ENCODE measurements around the gene INHBB.

The INHBB gene

DNA sequence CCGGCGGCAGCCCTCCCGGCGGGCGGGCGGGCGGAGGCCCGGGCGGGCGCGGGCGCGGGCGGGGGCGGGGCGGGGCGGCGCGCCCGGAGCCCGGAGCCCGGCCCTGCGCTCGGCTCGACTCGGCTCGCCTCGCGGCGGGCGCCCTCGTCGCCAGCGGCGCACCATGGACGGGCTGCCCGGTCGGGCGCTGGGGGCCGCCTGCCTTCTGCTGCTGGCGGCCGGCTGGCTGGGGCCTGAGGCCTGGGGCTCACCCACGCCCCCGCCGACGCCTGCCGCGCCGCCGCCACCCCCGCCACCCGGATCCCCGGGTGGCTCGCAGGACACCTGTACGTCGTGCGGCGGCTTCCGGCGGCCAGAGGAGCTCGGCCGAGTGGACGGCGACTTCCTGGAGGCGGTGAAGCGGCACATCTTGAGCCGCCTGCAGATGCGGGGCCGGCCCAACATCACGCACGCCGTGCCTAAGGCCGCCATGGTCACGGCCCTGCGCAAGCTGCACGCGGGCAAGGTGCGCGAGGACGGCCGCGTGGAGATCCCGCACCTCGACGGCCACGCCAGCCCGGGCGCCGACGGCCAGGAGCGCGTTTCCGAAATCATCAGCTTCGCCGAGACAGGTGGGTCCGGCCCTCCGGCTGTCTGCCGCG is at the start of gene INHBB:
Gene INHBB, plus strand, starts transcription at position 111 of the 641 bp plus-strand sequence. Its CDS starts 53 bp downstream, at position 164.
- peaks cover 66% of the 10 kb centered on the region for H3K27me3 ChIP-seq (ENCODE audit: insufficient read depth, low read length)
- peaks cover 39% of the 10 kb centered on the region for H3K4me1 ChIP-seq (ENCODE audit: insufficient read depth, low read length)
- H3K9me3 ChIP-seq (ENCODE audit: low read length): no peaks in the 10 kb centered on the region
- H2AFZ ChIP-seq (ENCODE audit: low read depth, low read length): peak within 1 kb of the TSS; percentile 10
- peak within 1 kb of the TSS; percentile 32 for H3K4me3 ChIP-seq (ENCODE audit: low read length)
- no peaks in the 10 kb centered on the region for H3K36me3 ChIP-seq (ENCODE audit: insufficient read depth, low read length)

DNA sequence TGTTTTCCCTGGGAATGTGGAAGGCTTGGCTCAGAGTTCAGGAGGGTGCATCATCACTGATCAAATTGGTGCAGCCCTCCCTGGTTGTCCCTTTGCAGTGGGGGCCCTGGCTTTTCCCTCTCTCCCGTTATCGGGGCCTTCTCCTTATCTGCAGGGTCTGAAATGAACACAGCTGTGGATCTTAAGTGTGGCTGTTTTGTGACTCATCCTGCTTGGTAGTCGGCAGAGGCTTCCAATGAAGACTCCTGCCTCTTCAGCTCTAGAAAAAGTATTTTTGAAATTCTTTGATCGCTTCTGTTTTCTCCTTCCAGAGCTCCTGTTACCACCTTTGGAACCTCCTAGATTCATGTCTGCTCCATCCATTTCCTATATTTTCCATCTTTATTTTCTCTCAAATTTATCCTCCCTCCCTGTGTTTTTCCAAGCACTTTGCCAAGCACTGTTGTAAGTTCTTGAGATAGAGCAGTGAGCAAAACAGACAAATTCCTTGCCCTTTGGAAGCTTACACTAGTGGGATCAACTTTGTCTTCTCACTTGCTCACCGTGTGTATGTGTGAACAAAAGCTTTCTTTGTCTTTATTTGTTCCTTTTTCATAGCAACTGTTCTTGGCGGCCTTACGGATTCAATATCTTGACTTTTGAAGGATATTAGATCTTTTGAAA is 47.6 kb upstream of the INHBB start:
- Histone ChIP-seq H3K9me3 (ENCODE audit: low read length) (peaks cover 4% of the 10 kb centered on the region), H3K36me3 (ENCODE audit: insufficient read depth, low read length) (no peaks in the 10 kb centered on the region), H3K4me1 (ENCODE audit: insufficient read depth, low read length) (peaks cover 8% of the 10 kb centered on the region), H3K27me3 (ENCODE audit: insufficient read depth, low read length) (no peaks in the 10 kb centered on the region), H3K4me3 (ENCODE audit: low read length) (no peak overlapping the region), H2AFZ (ENCODE audit: low read depth, low read length) (no peak overlapping the region)

DNA sequence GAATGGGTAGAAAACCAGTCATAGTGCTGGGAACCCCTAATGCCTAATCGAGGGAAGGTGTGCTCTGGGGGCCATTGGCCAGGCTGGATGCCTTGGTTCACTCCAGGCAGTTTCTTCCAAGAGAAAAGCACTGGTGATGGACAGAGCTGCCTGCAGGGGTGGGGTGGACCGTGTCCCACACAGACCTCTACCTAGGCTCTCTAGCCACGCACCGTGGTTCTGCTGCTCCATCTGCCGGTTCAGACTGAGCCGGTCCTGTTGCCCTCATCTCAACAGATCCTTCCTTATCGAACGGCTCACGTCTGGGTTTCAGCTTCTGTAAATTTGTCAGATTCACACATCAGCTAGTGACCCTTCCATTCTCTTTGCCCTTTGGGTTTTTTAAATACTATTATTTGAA is 46.9 kb upstream of the INHBB start:
- Histone ChIP-seq H3K9me3 (ENCODE audit: low read length) (peaks cover 4% of the 10 kb centered on the region), H3K4me3 (ENCODE audit: low read length) (no peak overlapping the region), H3K36me3 (ENCODE audit: insufficient read depth, low read length) (no peaks in the 10 kb centered on the region), H2AFZ (ENCODE audit: low read depth, low read length) (no peak overlapping the region), H3K4me1 (ENCODE audit: insufficient read depth, low read length) (peaks cover 1% of the 10 kb centered on the region), H3K27me3 (ENCODE audit: insufficient read depth, low read length) (no peaks in the 10 kb centered on the region)

DNA sequence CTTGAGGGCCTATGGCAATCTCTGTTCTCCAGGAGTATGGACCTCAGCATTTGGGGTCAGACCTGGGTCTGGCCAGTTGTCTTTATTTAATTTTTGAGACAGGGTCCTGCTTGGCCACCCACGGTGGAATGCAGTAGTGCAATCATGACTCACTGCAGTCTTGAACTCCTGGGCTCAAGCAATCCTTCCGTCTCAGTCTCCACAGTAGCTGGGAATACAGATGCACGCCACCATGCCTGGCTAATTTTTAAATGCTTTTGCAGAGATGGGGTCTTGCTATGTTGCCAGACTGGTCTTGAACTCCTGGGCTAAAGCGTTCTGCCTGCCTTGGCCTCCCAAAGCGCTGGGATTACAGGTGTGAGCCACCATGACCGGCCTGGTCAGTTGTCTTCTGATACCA is 46.4 kb upstream of the INHBB start:
- no peaks in the 10 kb centered on the region for H3K27me3 ChIP-seq (ENCODE audit: insufficient read depth, low read length)
- no peaks in the 10 kb centered on the region for H3K4me1 ChIP-seq (ENCODE audit: insufficient read depth, low read length)
- H2AFZ ChIP-seq (ENCODE audit: low read depth, low read length): no peak overlapping the region

DNA sequence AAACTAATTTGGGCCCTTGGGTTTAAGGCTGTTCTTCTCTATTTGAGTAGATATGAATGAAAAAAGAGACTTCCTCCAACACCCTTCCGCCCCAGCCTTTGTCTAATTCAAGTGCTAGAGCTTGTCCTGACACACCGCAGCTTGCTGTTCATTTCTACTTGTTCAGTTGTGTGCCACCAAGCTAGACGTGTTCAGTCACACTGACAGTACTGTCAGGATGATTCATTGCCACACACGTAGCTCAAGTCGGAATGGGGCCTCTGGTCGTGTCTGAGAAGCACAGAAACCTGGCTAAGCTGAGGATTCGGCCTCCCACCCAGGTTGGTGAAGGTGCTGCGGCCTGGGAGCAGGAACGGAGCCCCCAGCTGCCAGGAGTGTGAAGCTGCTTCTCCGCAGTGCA is 45.6 kb upstream of the INHBB start:
- H3K27me3 ChIP-seq (ENCODE audit: insufficient read depth, low read length): no peaks in the 10 kb centered on the region
- H3K4me1 ChIP-seq (ENCODE audit: insufficient read depth, low read length): no peaks in the 10 kb centered on the region
- no peaks in the 10 kb centered on the region for H3K36me3 ChIP-seq (ENCODE audit: insufficient read depth, low read length)
- H3K4me3 ChIP-seq (ENCODE audit: low read length): no peak overlapping the region
- no peak overlapping the region for H2AFZ ChIP-seq (ENCODE audit: low read depth, low read length)
- H3K9me3 ChIP-seq (ENCODE audit: low read length): peaks cover 4% of the 10 kb centered on the region

More for the DNA sequence above, 46.4 kb upstream of the INHBB start:
- Histone ChIP-seq H3K4me3 (ENCODE audit: low read length) (no peak overlapping the region), H3K9me3 (ENCODE audit: low read length) (peaks cover 4% of the 10 kb centered on the region), H3K36me3 (ENCODE audit: insufficient read depth, low read length) (no peaks in the 10 kb centered on the region)

DNA sequence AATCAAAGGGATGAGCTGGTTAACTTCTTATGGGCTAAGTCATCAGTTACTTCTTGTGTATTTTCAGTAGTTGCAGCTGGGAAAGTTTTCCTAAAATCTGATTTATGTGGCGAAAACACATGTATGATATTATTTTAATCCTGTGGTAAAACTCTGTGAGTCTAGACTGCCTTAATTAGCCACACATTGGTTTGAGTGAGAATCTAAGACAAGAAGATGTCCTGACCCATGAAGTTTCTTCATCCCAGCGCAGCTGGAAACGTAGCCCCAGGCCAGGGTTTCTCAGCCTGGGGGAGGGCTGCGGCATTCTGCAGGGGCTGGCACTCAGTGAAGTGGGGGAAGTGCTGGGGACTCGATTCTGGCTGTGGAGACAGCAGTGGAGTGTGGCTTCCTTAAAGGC is 44.7 kb upstream of the INHBB start:
- H3K36me3 ChIP-seq (ENCODE audit: insufficient read depth, low read length): no peaks in the 10 kb centered on the region
- no peaks in the 10 kb centered on the region for H3K4me1 ChIP-seq (ENCODE audit: insufficient read depth, low read length)
- peaks cover 4% of the 10 kb centered on the region for H3K9me3 ChIP-seq (ENCODE audit: low read length)
- H3K4me3 ChIP-seq (ENCODE audit: low read length): no peak overlapping the region
- H3K27me3 ChIP-seq (ENCODE audit: insufficient read depth, low read length): no peaks in the 10 kb centered on the region
- no peak overlapping the region for H2AFZ ChIP-seq (ENCODE audit: low read depth, low read length)

DNA sequence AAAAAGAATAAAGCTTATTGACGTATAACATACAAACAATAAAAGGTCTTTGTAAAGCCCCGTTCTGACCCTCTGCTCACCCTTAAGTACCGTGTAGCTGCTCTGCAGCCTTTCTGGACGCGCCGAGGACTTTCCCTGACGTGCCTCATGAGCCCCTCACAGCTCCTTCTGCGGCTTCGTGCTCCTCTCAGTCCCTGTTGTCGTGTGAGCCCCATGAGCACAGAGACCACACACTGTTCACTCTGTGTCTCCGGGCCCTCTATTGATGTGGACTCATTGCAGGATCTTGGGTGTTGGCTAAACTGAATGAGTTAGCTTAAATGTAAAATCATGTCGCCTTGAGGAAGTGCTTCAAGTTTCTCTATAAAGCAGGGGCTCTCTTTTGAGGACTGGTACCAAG is 43.6 kb upstream of the INHBB start:
- Histone ChIP-seq H3K9me3 (ENCODE audit: low read length) (peaks cover 4% of the 10 kb centered on the region), H2AFZ (ENCODE audit: low read depth, low read length) (no peak overlapping the region), H3K4me3 (ENCODE audit: low read length) (no peak overlapping the region), H3K36me3 (ENCODE audit: insufficient read depth, low read length) (no peaks in the 10 kb centered on the region), H3K27me3 (ENCODE audit: insufficient read depth, low read length) (no peaks in the 10 kb centered on the region), H3K4me1 (ENCODE audit: insufficient read depth, low read length) (no peaks in the 10 kb centered on the region)

DNA sequence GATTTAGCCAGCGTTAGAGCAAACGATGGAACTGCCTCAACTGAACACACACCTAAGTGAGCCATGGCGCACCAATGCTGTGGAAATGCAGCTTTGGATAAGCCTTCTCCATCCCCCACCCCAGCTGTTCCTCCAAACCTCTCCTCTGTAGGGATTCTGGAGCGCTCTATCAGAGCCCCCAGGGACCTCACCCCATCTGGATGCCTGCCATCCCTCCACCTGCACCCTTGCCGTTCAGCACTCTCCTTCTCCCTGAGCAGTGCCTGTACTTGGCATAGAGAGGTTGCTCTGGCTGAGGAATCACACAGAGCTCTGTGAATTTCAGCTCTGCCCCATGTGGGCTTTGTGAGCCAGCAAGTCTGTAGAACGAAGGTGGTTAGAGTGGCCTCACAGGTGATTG is 42.8 kb upstream of the INHBB start:
- Histone ChIP-seq H3K4me1 (ENCODE audit: insufficient read depth, low read length) (no peaks in the 10 kb centered on the region), H3K36me3 (ENCODE audit: insufficient read depth, low read length) (no peaks in the 10 kb centered on the region), H3K27me3 (ENCODE audit: insufficient read depth, low read length) (no peaks in the 10 kb centered on the region), H3K9me3 (ENCODE audit: low read length) (peaks cover 4% of the 10 kb centered on the region), H2AFZ (ENCODE audit: low read depth, low read length) (no peak overlapping the region), H3K4me3 (ENCODE audit: low read length) (no peak overlapping the region)

DNA sequence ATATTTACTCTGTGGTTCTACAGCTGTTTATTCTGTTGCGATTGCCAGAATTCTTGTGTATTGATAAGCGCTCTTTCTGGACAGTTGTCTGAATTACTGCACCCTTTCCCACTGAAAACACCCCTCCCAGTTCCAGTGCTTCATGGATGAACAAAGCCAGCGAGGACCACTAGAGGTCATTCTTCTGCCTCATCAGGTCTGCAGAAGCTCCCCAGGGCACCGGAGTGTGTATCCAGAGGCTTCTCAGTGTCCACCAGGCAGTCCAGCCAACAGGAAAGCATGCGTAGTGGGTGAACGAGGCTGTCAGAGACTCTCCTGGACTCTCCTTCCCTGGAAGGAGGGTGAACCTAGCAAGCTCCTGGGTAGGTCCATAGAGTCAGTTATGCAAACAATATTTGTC is 40.6 kb upstream of the INHBB start:
- no peak overlapping the region for H3K4me3 ChIP-seq (ENCODE audit: low read length)

DNA sequence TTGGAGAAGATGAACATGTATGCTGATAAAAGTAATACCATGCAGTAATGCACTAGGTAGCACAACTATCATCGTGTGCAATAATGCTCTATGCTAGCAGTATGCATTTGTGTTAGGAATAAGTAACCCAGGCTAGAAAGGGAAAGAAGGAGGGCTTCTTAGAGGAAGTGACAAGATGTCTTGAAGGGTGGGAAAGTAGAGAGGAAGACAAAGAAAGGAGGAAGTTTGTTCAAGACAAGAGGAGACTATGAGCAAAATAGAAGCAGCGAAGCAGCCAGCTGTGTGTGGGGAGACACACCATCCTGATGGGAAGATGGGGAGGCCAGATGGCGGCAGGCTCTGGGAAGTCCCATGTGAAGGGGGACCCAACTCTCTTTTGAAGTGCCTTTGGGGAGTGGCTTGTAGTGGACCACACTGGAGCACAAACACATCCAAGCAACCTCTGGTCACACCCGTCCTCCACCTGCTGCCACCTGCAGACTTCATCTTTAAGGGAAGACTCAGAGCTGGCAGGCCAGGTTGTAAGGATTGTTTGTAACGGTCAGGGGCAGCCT is 39.9 kb upstream of the INHBB start:
- H3K9me3 ChIP-seq (ENCODE audit: low read length): no peaks in the 10 kb centered on the region
- H3K27me3 ChIP-seq (ENCODE audit: insufficient read depth, low read length): no peaks in the 10 kb centered on the region

More for the DNA sequence above, 40.6 kb upstream of the INHBB start:
- Histone ChIP-seq H3K9me3 (ENCODE audit: low read length) (peaks cover 4% of the 10 kb centered on the region), H3K4me1 (ENCODE audit: insufficient read depth, low read length) (no peaks in the 10 kb centered on the region), H3K27me3 (ENCODE audit: insufficient read depth, low read length) (no peaks in the 10 kb centered on the region), H2AFZ (ENCODE audit: low read depth, low read length) (no peak overlapping the region), H3K36me3 (ENCODE audit: insufficient read depth, low read length) (no peaks in the 10 kb centered on the region)

DNA sequence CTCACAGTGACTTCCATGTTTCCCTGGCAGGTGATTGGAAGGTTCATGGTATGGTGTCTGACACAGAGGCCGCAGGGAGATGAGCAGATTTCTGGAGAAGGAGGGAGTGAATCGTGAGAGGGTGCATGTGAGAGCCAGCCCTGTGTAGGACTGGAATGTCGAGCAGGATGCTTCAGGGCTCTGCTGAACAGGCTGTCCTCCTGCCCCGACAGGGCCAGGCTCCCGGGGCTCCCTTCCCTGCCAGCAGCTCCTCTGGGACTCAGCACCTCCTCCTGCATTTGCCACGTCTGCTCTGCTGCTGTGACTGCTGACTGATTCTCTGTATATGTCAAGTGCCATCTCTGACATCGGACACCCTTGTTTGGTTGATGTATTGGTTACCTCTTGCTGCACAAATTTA is 38.5 kb upstream of the INHBB start:
- no peak overlapping the region for H2AFZ ChIP-seq (ENCODE audit: low read depth, low read length)
- H3K4me3 ChIP-seq (ENCODE audit: low read length): no peak overlapping the region
- H3K9me3 ChIP-seq (ENCODE audit: low read length): no peaks in the 10 kb centered on the region
- H3K36me3 ChIP-seq (ENCODE audit: insufficient read depth, low read length): no peaks in the 10 kb centered on the region
- H3K27me3 ChIP-seq (ENCODE audit: insufficient read depth, low read length): no peaks in the 10 kb centered on the region
- H3K4me1 ChIP-seq (ENCODE audit: insufficient read depth, low read length): no peaks in the 10 kb centered on the region

More for the DNA sequence above, 39.9 kb upstream of the INHBB start:
- H3K36me3 ChIP-seq (ENCODE audit: insufficient read depth, low read length): no peaks in the 10 kb centered on the region
- H3K4me1 ChIP-seq (ENCODE audit: insufficient read depth, low read length): no peaks in the 10 kb centered on the region
- no peak overlapping the region for H2AFZ ChIP-seq (ENCODE audit: low read depth, low read length)
- H3K4me3 ChIP-seq (ENCODE audit: low read length): no peak overlapping the region

DNA sequence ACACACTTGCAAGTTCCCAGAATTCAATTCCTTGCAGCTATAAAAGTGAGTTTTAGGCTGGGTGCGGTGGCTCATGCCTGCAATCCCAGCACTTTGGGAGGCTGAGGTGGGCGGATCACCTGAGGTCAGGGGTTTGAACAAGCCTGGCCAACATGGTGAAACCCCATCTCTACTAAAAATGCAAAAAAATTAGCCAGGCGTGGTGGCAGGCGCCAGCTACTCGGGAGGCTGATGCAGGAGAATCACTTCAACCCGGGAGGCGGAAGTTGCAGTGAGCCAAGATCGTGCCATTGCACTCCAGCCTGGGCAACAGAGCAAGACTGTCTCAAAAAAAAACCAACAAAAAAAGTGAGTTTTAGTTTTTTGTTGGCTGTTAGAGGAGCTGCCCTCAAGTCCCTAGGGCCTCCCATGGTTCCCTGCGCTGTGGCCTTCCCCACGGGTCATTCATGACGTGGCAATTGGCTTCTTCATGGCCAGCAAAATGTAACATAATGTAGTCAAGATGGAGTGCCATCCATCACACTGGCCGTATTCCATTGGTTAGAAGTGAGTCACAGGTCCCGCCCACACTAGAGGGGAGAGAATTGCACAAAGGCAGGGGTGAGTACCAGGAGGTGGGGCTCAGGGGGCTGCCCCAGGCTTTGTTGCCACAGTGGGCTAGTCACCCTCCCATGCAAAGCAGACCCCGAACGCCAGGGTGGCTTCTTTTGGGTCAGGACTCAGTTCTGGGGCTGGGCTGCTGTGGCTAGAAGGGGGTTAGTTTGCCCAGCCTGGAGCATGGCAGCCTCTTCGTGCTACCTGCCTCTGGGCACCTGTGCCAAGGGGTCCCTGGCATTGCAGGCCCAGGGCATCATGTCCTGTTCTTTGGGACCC is 37.7 kb upstream of the INHBB start:
- H3K4me3 ChIP-seq (ENCODE audit: low read length): no peak overlapping the region
- no peak overlapping the region for H2AFZ ChIP-seq (ENCODE audit: low read depth, low read length)
- H3K9me3 ChIP-seq (ENCODE audit: low read length): no peaks in the 10 kb centered on the region
- no peaks in the 10 kb centered on the region for H3K36me3 ChIP-seq (ENCODE audit: insufficient read depth, low read length)
- no peaks in the 10 kb centered on the region for H3K27me3 ChIP-seq (ENCODE audit: insufficient read depth, low read length)
- H3K4me1 ChIP-seq (ENCODE audit: insufficient read depth, low read length): peaks cover 5% of the 10 kb centered on the region

DNA sequence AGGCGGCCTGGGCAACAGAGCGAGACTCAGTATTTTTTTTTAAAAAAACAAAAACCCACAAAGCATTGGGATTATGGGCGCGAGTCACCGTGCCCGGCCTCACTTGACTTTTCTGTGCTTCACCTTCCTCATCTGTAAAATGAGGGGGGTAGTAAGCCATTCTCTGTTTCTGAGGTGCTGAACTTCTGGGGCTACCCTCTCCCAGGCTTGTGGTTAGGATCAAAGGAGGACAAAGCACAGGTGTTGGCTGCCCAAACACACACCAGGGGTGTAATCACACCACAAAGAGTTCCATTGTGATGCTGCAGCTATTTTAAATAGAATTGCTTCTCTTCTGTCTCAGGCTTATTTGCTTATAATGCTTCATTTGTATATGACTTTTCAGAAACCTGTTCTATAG is 35.8 kb upstream of the INHBB start:
- Histone ChIP-seq H3K4me3 (ENCODE audit: low read length) (no peak overlapping the region), H3K9me3 (ENCODE audit: low read length) (no peaks in the 10 kb centered on the region), H3K4me1 (ENCODE audit: insufficient read depth, low read length) (peaks cover 5% of the 10 kb centered on the region), H3K36me3 (ENCODE audit: insufficient read depth, low read length) (no peaks in the 10 kb centered on the region), H3K27me3 (ENCODE audit: insufficient read depth, low read length) (peaks cover 10% of the 10 kb centered on the region), H2AFZ (ENCODE audit: low read depth, low read length) (no peak overlapping the region)

All from neuron (in vitro differentiated cells).